T-helper 1 cell treated with Interleukin-12 subunit alpha and Interleukin-12 subunit beta and Interleukin-4 antibody, amounts not matched to agents 30 μg/mL and 1 μg/mL, for 36 hours (primary cell): Measurements from ENCODE around the gene ZNF71.
"Not testable (repeated sequence)": the region's sequence is repeated elsewhere in the genome, so short reads cannot be mapped to it uniquely, and the experiment has no call there.

Experiments used
- H3K27ac Mint-ChIP-seq: one replicate; pipeline ENCODE4 v1.8.0; 2021; ENCODE audit warnings: mild to moderate bottlenecking, mixed read lengths
- H3K27me3 Mint-ChIP-seq: one replicate; pipeline ENCODE4 v1.8.0; 2021; ENCODE audit warnings: low read depth, mixed read lengths
- H3K36me3 Mint-ChIP-seq: one replicate; pipeline ENCODE4 v1.8.0; 2021; ENCODE audit warnings: low read depth, mixed read lengths
- H3K4me1 Mint-ChIP-seq: one replicate; pipeline ENCODE4 v1.8.0; 2021; ENCODE audit warnings: low read depth, mixed read lengths
- H3K4me3 Mint-ChIP-seq: one replicate; pipeline ENCODE4 v1.8.0; 2021; ENCODE audit warnings: mild to moderate bottlenecking, moderate library complexity, mixed read lengths
- H3K9me3 Mint-ChIP-seq: one replicate; pipeline ENCODE4 v1.8.0; 2021; ENCODE audit warnings: mixed read lengths

The ZNF71 gene

GRCh38 chr19:56654151-56654550 lies 59.0 kb downstream of the ZNF71 start:
- H3K4me3 Mint-ChIP-seq: no peak overlapping the region
- H3K9me3 Mint-ChIP-seq: peaks cover 60% of the 10 kb centered on the region
- no peaks in the 10 kb centered on the region for H3K27me3 Mint-ChIP-seq
- no peaks in the 10 kb centered on the region for H3K36me3 Mint-ChIP-seq
- H3K27ac Mint-ChIP-seq: no peak overlapping the region
- H3K4me1 Mint-ChIP-seq: no peaks in the 10 kb centered on the region

DNA sequence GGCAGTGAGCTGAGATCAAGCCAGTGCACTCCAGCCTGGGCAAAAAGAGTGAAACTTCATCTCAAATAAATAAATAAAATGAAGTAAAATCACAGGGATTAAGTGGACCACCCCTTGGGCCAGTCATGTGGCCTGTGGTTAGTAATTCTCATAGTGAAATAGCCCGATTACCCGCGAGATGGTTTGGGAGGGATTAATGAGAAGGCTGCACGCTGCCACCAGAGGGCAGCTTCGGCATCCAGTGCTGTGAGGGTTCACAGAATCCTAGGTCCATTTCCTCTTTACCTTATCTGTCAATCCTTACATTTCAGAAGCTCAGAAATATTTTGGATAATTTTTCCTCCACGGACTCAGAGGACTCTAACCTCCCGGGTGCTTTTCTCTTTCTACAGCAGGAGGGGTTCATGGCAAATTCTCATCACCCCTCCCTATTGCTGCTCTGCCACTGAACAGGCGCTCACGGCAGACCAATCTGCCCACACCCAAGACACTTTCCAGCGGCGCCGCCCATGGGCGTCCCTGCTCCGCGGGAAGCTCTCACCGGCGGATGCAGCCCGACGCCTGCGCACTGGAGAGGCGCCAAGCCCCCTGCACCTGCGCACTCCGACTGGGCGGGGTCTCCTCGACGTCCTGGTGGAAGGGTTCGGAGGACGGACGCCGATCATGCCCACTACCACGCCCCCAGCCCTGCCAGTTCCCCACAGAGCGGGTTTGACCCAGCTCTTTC lies 65.4 kb downstream of the ZNF71 start:
- Mint-ChIP-seq H3K27me3 (no peaks in the 10 kb centered on the region), H3K27ac (no peak overlapping the region), H3K9me3 (peaks cover 36% of the 10 kb centered on the region), H3K4me3 (no peak overlapping the region), H3K4me1 (no peaks in the 10 kb centered on the region), H3K36me3 (no peaks in the 10 kb centered on the region)

DNA sequence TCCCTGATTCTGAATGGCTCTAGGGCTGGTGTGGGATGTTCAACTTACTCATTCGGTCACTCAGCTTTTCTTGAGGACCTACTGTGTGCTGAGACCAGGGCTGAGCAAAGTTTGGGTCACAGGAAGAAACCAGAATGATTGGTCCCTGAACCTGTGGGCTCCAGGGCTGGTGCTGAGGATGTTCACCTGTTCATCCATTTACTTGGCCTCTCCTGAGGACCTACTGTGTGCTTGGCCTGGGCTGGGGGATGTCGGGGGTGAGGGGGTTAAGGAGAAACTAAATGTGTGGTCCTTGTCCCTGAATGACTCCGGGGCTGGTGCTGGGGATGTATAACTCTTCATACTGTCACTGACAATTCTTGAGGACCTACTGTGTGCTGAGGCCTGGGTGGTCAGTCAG lies 66.1 kb downstream of the ZNF71 start:
- Mint-ChIP-seq H3K27me3 (no peaks in the 10 kb centered on the region), H3K4me1 (no peaks in the 10 kb centered on the region), H3K36me3 (no peaks in the 10 kb centered on the region), H3K9me3 (peaks cover 35% of the 10 kb centered on the region), H3K27ac (no peak overlapping the region), H3K4me3 (no peak overlapping the region)

- no peaks in the 10 kb centered on the region for H3K4me1 Mint-ChIP-seq
- H3K4me3 Mint-ChIP-seq: no peak overlapping the region
- H3K9me3 Mint-ChIP-seq: peaks cover 35% of the 10 kb centered on the region
- H3K27me3 Mint-ChIP-seq: no peaks in the 10 kb centered on the region
- H3K27ac Mint-ChIP-seq: no peak overlapping the region
- H3K36me3 Mint-ChIP-seq: no peaks in the 10 kb centered on the region
Observed at GRCh38 chr19:56663931-56664500, 68.9 kb downstream of the ZNF71 start.

DNA sequence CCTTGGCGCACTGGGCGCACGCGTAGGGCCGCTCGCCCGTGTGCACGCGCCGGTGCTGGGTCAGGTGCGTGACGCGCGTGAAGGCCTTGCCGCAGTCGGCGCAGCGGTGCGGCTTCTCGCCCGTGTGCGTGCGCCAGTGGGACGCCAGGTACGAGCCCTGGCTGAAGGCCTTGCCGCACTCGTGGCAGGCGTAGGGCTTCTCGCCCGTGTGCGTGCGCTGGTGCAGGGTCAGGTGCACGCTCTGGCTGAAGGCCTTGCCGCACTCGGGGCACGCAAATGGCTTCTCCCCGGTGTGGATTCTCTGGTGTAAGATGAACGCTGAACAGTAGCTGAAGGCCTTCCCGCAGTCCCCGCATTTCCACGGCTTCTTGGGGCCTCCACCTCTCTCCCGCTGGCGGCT lies 69.4 kb downstream of the ZNF71 start:
- Mint-ChIP-seq H3K27ac (no peak overlapping the region), H3K4me1 (no peaks in the 10 kb centered on the region), H3K36me3 (no peaks in the 10 kb centered on the region), H3K9me3 (peaks cover 33% of the 10 kb centered on the region), H3K27me3 (no peaks in the 10 kb centered on the region), H3K4me3 (no peak overlapping the region)

DNA sequence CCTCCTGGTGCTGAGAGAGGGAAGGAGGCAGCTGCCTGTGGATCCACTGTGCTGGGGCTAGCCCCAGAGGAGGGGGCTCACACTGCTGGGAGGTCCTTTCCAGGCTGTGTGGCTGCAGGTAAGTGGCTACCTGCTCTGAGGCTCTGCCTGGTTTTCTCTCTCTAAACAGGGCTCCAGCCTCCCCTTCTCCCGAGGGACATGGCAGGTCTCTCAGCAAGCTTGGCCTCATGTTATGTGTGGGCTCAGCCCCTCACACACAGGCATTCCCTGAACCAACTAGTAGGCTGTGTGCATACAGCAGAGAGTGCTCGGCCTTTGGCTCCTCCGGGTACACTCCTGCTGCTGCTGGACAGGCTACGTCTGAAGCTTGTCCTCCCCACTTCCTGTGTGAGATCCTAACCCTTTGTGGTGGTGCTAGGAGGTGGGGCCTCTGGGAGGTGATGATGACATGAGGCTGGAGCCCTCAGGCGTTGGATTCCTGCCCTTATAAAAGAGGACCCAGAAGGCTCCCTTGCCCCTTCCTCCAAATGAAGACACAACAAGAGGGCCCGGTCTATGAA lies 72.3 kb downstream of the ZNF71 start:
- no peaks in the 10 kb centered on the region for H3K4me1 Mint-ChIP-seq
- no peaks in the 10 kb centered on the region for H3K36me3 Mint-ChIP-seq
- H3K9me3 Mint-ChIP-seq: peaks cover 36% of the 10 kb centered on the region
- H3K27me3 Mint-ChIP-seq: no peaks in the 10 kb centered on the region
- H3K27ac Mint-ChIP-seq: no peak overlapping the region
- no peak overlapping the region for H3K4me3 Mint-ChIP-seq

- H3K27ac Mint-ChIP-seq: no peak overlapping the region
- no peaks in the 10 kb centered on the region for H3K36me3 Mint-ChIP-seq
- no peaks in the 10 kb centered on the region for H3K4me1 Mint-ChIP-seq
- no peaks in the 10 kb centered on the region for H3K27me3 Mint-ChIP-seq
- no peak overlapping the region for H3K4me3 Mint-ChIP-seq
- H3K9me3 Mint-ChIP-seq: peaks cover 36% of the 10 kb centered on the region
Observed at GRCh38 chr19:56668676-56669075, 73.6 kb downstream of the ZNF71 start.

- H3K4me1 Mint-ChIP-seq: no peaks in the 10 kb centered on the region
- H3K9me3 Mint-ChIP-seq: peaks cover 43% of the 10 kb centered on the region
- no peak overlapping the region for H3K27ac Mint-ChIP-seq
- no peaks in the 10 kb centered on the region for H3K27me3 Mint-ChIP-seq
- H3K4me3 Mint-ChIP-seq: no peak overlapping the region
- H3K36me3 Mint-ChIP-seq: no peaks in the 10 kb centered on the region
Observed at GRCh38 chr19:56670401-56670960, 75.4 kb downstream of the ZNF71 start.

DNA sequence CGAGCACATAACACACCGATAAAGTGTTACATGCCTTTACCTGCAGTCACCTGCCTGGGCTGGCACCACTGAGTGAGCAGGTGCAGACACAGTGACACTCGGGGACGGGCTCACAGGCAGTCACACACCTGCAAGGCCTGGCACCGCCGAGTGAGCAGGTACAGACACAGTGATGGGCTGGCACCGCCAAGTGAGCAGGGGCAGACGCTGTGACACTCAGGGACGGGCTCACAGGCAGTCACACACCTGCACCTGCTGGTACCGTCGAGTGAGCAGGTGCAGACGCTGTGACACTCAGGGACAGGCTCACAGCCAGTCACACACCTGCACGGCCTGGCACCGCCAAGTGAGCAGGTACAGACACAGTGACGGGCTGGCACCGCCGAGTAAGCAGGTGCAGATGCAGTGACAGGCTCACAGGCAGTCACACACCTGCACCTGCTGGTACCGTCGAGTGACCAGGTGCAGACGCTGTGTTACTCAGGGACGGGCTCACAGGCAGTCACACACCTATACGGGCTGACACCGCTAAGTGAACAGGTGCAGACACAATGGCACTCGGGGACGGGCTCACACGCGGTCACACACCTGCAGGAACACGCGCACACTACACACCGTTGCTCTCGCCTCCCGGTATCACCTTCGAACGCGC lies 76.0 kb downstream of the ZNF71 start:
- Mint-ChIP-seq H3K27me3 (no peaks in the 10 kb centered on the region), H3K4me1 (no peaks in the 10 kb centered on the region), H3K4me3 (no peak overlapping the region), H3K9me3 (peaks cover 39% of the 10 kb centered on the region), H3K27ac (no peak overlapping the region), H3K36me3 (no peaks in the 10 kb centered on the region)

DNA sequence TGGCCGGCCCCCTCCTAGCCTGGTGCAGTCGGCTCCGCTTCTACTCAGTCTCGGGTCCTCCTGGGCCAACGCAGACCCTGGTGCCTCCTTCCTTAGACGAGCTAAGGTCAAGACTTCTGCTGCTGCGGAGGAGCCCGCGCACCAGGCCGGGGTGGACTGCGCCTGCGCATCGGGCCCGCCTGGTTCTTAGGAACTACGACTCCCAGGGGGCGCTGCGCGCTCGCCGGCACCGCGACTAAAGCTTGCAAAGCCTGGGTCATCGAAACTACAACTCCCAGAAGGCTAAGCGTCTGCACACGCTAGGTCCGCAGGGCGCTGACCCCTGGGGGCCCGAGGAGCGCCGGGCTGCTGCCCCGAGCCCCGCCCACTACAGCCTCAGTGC lies 76.5 kb downstream of the ZNF71 start, which contains the start of gene ZNF835:
Gene ZNF835, minus strand, starts transcription at position 145 of the 382 bp plus-strand sequence. CDS start 6,559 bp downstream, outside the sequence.
- H3K36me3 Mint-ChIP-seq: no peaks in the 10 kb centered on the region
- peaks cover 44% of the 10 kb centered on the region for H3K9me3 Mint-ChIP-seq
- no peak within 1 kb of the TSS for H3K27ac Mint-ChIP-seq
- H3K27me3 Mint-ChIP-seq: no peaks in the 10 kb centered on the region
- H3K4me1 Mint-ChIP-seq: no peaks in the 10 kb centered on the region
- H3K4me3 Mint-ChIP-seq: no peak within 1 kb of the TSS

GRCh38 chr19:56672610-56673009 lies 77.5 kb downstream of the ZNF71 start:
- H3K4me1 Mint-ChIP-seq, H3K27ac Mint-ChIP-seq, H3K27me3 Mint-ChIP-seq, H3K4me3 Mint-ChIP-seq, H3K36me3 Mint-ChIP-seq: not testable (repeated sequence)
- peaks cover 50% of the 10 kb centered on the region for H3K9me3 Mint-ChIP-seq
